GM23338 (cell line): Measurements from ENCODE around the gene SLC29A2. TPM values are rescaled to one million over a fixed set of nuclear protein-coding genes. Genes with fewer than 3 reads are reported as not detected.

Source experiments
- ATAC-seq: fragments of 200-7000 bp; cut with Tn5 transposase; 3 replicates; pipeline ENCODE4 v1.9.1; 2020
- DNase-seq: peaks from one replicate; pipeline ENCODE4 v3.0.0-alpha.2; 2015; ENCODE audit warnings: low spot score
- H2AFZ ChIP-seq: fragments of 200-600 bp; sonication (generic); 2 replicates; pipeline ENCODE4 v1.8.0; 2016; ENCODE audit warnings: antibody characterized with exemption, mild to moderate bottlenecking, moderate library complexity
- H3F3A ChIP-seq: fragments of 200-600 bp; sonication (generic); replicated peaks from 2 replicates; pipeline ENCODE4 v1.8.0; 2017; ENCODE audit warnings: antibody characterized with exemption, mixed run types, low read depth
- H3K27ac ChIP-seq: fragments of 200-600 bp; sonication (generic); 2 replicates; pipeline ENCODE4 v1.6.1; 2016; ENCODE audit warnings: low read depth
- H3K27me3 ChIP-seq: fragments of 200-600 bp; sonication (generic); 2 replicates; pipeline ENCODE4 v1.8.0; 2016; ENCODE audit warnings: mild to moderate bottlenecking, mixed run types, moderate library complexity; ENCODE audit not compliant: insufficient read depth
- H3K36me3 ChIP-seq: fragments of 200-600 bp; sonication (generic); 2 replicates; pipeline ENCODE4 v1.8.0; 2016; ENCODE audit warnings: mild to moderate bottlenecking; ENCODE audit not compliant: insufficient read depth
- H3K4me1 ChIP-seq: fragments of 200-600 bp; sonication (generic); 2 replicates; pipeline ENCODE4 v1.8.0; 2016; ENCODE audit warnings: mild to moderate bottlenecking, moderate library complexity; ENCODE audit not compliant: insufficient read depth
- H3K4me2 ChIP-seq: fragments of 200-600 bp; sonication (generic); 2 replicates; pipeline ENCODE4 v1.7.1; 2017; ENCODE audit warnings: mixed run types
- H3K4me3 ChIP-seq: fragments of 200-600 bp; sonication (generic); 2 replicates; pipeline ENCODE4 v1.6.1; 2016; ENCODE audit warnings: mixed run types
- H3K79me2 ChIP-seq: fragments of 200-600 bp; sonication (generic); replicated peaks from 2 replicates; pipeline ENCODE4 v1.8.0; 2017; ENCODE audit warnings: mild to moderate bottlenecking; ENCODE audit not compliant: insufficient read depth
- H3K9me2 ChIP-seq: fragments of 200-600 bp; sonication (generic); 2 replicates; pipeline ENCODE4 v1.8.0; 2017; ENCODE audit not compliant: insufficient read depth
- H4K20me1 ChIP-seq: fragments of 200-600 bp; sonication (generic); replicated peaks from 2 replicates; pipeline ENCODE4 v1.8.0; 2017; ENCODE audit warnings: mild to moderate bottlenecking; ENCODE audit not compliant: insufficient read depth
- H3K27ac Mint-ChIP-seq: 2 replicates; pipeline ENCODE4 v1.8.0; 2020; ENCODE audit warnings: inconsistent platforms, mild to moderate bottlenecking, moderate library complexity, mixed read lengths
- H3K27me3 Mint-ChIP-seq: 3 replicates; pipeline ENCODE4 v1.8.0; 2022; ENCODE audit warnings: low read depth, mild to moderate bottlenecking, moderate library complexity, mixed read lengths, inconsistent platforms; ENCODE audit not compliant: insufficient read depth, poor library complexity
- H3K36me3 Mint-ChIP-seq: 3 replicates; pipeline ENCODE4 v1.8.0; 2021; ENCODE audit warnings: low read depth, mild to moderate bottlenecking, inconsistent platforms, moderate library complexity, mixed read lengths
- H3K4me1 Mint-ChIP-seq: 3 replicates; pipeline ENCODE4 v1.8.0; 2020; ENCODE audit warnings: mild to moderate bottlenecking, inconsistent platforms, mixed read lengths
- H3K4me3 Mint-ChIP-seq: 3 replicates; pipeline ENCODE4 v1.8.0; 2021; ENCODE audit warnings: moderate library complexity, mild to moderate bottlenecking, inconsistent platforms, mixed read lengths
- H3K9me3 Mint-ChIP-seq: 3 replicates; pipeline ENCODE4 v1.8.0; 2020; ENCODE audit warnings: moderate library complexity, mild to moderate bottlenecking, inconsistent platforms, mixed read lengths
- CREB1 ChIP-seq: fragments of 250-450 bp; sonication (Bioruptor Pico); IDR thresholded peaks from 2 replicates; pipeline ENCODE4 v1.5.0; 2020; ENCODE audit warnings: low read depth, mild to moderate bottlenecking, moderate library complexity
- EZH2 ChIP-seq: fragments of 200-600 bp; sonication (generic); IDR thresholded peaks from one replicate; pipeline ENCODE4 v1.8.0; 2017; ENCODE audit warnings: antibody characterized with exemption, mild to moderate bottlenecking, low read depth; ENCODE audit not compliant: unreplicated experiment
- NANOG ChIP-seq: IDR thresholded peaks from 2 replicates; pipeline ENCODE4 v1.6.1; 2016; ENCODE audit warnings: antibody characterized with exemption, borderline replicate concordance
- POLR2AphosphoS5 ChIP-seq: IDR thresholded peaks from 2 replicates; pipeline ENCODE4 v1.6.1; 2016; ENCODE audit warnings: antibody characterized with exemption, low read depth
- STAT1 ChIP-seq: IDR thresholded peaks from one replicate; pipeline ENCODE4 v1.6.1; 2016; ENCODE audit warnings: antibody characterized with exemption; ENCODE audit not compliant: unreplicated experiment
- ZNF114 ChIP-seq: fragments of 250-450 bp; sonication (Bioruptor Pico); IDR thresholded peaks from 2 replicates; pipeline ENCODE4 v1.5.0; 2020; ENCODE audit warnings: mild to moderate bottlenecking, moderate library complexity
- ZNF331 ChIP-seq: fragments of 250-450 bp; sonication (Bioruptor Pico); IDR thresholded peaks from 2 replicates; pipeline ENCODE4 v1.5.0; 2020; ENCODE audit warnings: low read depth, mild to moderate bottlenecking, moderate library complexity
- polyA plus RNA-seq: library from polyadenylated mRNA; unstranded; fragments of >200 nt; fragmentation: Nextera tagmentation; extraction: Ambion mirVana; gene quantifications from 2 replicates; pipeline ENCODE4 v1.2.1, GENCODE V29; 2016
- total RNA-seq: library from RNA; depleted of rRNA; stranded (reverse); fragments of >200 nt; shearing (Covaris generic); gene quantifications from 2 replicates; pipeline ENCODE4 v1.2.3, GENCODE V29; 2014
- TF ChIP-seq, protein P1 (sequence below): IDR thresholded peaks from 2 replicates; pipeline ENCODE4 v1.6.1; 2016; ENCODE audit warnings: antibody characterized with exemption
- TF ChIP-seq, protein P2 (sequence below): IDR thresholded peaks from one replicate; pipeline ENCODE4 v1.6.1; 2018; ENCODE audit warnings: antibody characterized with exemption; ENCODE audit not compliant: unreplicated experiment
- TF ChIP-seq, protein P3 (sequence below): fragments of 250-450 bp; sonication (Bioruptor Pico); IDR thresholded peaks from 2 replicates; pipeline ENCODE4 v1.5.0; 2020; ENCODE audit warnings: mild to moderate bottlenecking, moderate library complexity

The SLC29A2 gene
- total and polyA plus RNA-seq, 2 experiments from 2014 or later = 26.0 to 31.1 TPM

DNA sequence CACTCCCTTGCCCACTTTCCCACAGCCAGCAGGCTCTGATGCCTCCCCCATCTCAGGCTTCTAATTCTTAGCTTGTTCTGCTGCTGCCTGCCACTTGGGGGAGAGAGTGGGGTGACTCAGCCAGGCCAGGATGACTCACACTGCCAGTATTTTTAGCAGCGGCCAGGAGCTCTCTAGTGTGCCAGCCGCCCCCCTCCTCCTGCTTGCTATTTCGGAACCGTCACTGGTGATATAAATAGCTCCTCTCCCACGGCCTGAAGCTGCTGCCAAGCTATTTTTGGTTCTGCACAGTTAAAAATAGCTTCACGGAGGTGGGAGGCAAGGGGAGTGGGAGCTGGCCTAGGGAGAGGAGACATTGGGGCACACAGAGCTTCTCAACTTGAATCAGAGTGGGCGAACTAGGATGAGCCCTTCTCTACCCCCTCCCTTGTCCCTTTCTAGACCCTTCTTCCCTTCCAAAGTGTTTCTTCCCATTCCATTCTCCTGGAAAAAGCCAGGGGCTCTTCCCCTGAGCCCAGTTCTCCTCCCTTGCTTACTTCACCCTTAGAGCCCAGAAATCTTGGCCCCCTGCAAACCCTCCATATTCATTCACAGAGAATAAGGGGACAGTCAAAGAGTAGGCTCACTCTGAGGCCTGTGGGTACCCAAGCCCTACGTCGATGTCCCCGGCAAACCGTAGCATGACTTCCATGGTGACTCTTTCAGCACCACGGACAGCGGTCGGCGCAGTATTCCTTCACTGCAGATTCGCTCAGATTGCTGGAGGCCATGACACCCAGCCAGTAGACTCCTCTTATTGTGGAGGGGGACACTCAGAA, 46.8 kb upstream of the SLC29A2 start (continued):
- TF ChIP-seq, protein P1, sequence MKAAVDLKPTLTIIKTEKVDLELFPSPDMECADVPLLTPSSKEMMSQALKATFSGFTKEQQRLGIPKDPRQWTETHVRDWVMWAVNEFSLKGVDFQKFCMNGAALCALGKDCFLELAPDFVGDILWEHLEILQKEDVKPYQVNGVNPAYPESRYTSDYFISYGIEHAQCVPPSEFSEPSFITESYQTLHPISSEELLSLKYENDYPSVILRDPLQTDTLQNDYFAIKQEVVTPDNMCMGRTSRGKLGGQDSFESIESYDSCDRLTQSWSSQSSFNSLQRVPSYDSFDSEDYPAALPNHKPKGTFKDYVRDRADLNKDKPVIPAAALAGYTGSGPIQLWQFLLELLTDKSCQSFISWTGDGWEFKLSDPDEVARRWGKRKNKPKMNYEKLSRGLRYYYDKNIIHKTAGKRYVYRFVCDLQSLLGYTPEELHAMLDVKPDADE = no peak
- no peak for TF ChIP-seq POLR2AphosphoS5
- TF ChIP-seq ZNF331 (CRISPR knock-in tag) = no peak
- no peak for TF ChIP-seq ZNF114
- TF ChIP-seq CREB1 (CRISPR knock-in tag) = peak; percentile 42; the same call in 1 of the 2 replicates
- TF ChIP-seq, protein P2, sequence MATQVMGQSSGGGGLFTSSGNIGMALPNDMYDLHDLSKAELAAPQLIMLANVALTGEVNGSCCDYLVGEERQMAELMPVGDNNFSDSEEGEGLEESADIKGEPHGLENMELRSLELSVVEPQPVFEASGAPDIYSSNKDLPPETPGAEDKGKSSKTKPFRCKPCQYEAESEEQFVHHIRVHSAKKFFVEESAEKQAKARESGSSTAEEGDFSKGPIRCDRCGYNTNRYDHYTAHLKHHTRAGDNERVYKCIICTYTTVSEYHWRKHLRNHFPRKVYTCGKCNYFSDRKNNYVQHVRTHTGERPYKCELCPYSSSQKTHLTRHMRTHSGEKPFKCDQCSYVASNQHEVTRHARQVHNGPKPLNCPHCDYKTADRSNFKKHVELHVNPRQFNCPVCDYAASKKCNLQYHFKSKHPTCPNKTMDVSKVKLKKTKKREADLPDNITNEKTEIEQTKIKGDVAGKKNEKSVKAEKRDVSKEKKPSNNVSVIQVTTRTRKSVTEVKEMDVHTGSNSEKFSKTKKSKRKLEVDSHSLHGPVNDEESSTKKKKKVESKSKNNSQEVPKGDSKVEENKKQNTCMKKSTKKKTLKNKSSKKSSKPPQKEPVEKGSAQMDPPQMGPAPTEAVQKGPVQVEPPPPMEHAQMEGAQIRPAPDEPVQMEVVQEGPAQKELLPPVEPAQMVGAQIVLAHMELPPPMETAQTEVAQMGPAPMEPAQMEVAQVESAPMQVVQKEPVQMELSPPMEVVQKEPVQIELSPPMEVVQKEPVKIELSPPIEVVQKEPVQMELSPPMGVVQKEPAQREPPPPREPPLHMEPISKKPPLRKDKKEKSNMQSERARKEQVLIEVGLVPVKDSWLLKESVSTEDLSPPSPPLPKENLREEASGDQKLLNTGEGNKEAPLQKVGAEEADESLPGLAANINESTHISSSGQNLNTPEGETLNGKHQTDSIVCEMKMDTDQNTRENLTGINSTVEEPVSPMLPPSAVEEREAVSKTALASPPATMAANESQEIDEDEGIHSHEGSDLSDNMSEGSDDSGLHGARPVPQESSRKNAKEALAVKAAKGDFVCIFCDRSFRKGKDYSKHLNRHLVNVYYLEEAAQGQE = peak; percentile 97
- no peak for TF ChIP-seq NANOG
- TF ChIP-seq STAT1 = no peak

DNA sequence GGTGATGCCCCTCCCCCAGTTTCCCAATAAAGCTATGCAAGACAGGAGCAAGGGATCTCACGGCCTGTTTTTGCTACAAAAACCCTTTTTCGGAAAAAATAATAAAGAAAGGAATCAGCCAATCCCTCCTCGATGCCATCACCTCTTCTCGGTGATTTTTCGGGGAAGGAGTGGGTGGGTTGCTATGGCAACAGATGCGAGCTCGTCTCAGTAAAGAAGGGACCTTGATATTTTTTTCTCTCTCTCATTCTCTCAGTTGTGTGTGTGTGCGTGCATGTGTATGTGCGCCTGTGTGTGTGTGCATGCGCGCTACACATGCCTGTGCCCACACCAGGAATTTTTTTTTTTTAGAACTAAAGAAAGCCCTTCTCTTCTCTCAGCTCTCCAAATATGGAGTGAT, 45.4 kb upstream of the SLC29A2 start:
- Histone ChIP-seq H2AFZ (no peak overlapping the region), H3K4me3 (no peak overlapping the region), H3K79me2 (no peaks in the 10 kb centered on the region), H4K20me1 (peaks cover 6% of the 10 kb centered on the region; the same call in 1 of the 2 replicates), H3F3A (peaks cover 31% of the 10 kb centered on the region), H3K27ac (peak overlapping the region; percentile 59; the same call in 1 of the 2 replicates), H3K4me2 (no peak overlapping the region), H3K36me3 (no peaks in the 10 kb centered on the region), H3K9me2 (no peaks in the 10 kb centered on the region), H3K4me1 (peaks cover 60% of the 10 kb centered on the region), H3K27me3 (peaks cover 28% of the 10 kb centered on the region)
- no peak overlapping the region for H3K4me3 Mint-ChIP-seq
- ATAC-seq (no peak), DNase-seq (peak; percentile 61)
- H3K36me3 Mint-ChIP-seq = peaks cover 2% of the 10 kb centered on the region; the same call in 1 of the 3 replicates
- peaks cover 66% of the 10 kb centered on the region for H3K4me1 Mint-ChIP-seq
- H3K27me3 Mint-ChIP-seq = peaks cover 41% of the 10 kb centered on the region
- no peak overlapping the region for H3K27ac Mint-ChIP-seq
- H3K9me3 Mint-ChIP-seq = no peaks in the 10 kb centered on the region; the same call in 1 of the 3 replicates
- TF ChIP-seq STAT1 = no peak
- TF ChIP-seq POLR2AphosphoS5 = no peak
- TF ChIP-seq, protein P1 = no peak
- TF ChIP-seq, protein P3, sequence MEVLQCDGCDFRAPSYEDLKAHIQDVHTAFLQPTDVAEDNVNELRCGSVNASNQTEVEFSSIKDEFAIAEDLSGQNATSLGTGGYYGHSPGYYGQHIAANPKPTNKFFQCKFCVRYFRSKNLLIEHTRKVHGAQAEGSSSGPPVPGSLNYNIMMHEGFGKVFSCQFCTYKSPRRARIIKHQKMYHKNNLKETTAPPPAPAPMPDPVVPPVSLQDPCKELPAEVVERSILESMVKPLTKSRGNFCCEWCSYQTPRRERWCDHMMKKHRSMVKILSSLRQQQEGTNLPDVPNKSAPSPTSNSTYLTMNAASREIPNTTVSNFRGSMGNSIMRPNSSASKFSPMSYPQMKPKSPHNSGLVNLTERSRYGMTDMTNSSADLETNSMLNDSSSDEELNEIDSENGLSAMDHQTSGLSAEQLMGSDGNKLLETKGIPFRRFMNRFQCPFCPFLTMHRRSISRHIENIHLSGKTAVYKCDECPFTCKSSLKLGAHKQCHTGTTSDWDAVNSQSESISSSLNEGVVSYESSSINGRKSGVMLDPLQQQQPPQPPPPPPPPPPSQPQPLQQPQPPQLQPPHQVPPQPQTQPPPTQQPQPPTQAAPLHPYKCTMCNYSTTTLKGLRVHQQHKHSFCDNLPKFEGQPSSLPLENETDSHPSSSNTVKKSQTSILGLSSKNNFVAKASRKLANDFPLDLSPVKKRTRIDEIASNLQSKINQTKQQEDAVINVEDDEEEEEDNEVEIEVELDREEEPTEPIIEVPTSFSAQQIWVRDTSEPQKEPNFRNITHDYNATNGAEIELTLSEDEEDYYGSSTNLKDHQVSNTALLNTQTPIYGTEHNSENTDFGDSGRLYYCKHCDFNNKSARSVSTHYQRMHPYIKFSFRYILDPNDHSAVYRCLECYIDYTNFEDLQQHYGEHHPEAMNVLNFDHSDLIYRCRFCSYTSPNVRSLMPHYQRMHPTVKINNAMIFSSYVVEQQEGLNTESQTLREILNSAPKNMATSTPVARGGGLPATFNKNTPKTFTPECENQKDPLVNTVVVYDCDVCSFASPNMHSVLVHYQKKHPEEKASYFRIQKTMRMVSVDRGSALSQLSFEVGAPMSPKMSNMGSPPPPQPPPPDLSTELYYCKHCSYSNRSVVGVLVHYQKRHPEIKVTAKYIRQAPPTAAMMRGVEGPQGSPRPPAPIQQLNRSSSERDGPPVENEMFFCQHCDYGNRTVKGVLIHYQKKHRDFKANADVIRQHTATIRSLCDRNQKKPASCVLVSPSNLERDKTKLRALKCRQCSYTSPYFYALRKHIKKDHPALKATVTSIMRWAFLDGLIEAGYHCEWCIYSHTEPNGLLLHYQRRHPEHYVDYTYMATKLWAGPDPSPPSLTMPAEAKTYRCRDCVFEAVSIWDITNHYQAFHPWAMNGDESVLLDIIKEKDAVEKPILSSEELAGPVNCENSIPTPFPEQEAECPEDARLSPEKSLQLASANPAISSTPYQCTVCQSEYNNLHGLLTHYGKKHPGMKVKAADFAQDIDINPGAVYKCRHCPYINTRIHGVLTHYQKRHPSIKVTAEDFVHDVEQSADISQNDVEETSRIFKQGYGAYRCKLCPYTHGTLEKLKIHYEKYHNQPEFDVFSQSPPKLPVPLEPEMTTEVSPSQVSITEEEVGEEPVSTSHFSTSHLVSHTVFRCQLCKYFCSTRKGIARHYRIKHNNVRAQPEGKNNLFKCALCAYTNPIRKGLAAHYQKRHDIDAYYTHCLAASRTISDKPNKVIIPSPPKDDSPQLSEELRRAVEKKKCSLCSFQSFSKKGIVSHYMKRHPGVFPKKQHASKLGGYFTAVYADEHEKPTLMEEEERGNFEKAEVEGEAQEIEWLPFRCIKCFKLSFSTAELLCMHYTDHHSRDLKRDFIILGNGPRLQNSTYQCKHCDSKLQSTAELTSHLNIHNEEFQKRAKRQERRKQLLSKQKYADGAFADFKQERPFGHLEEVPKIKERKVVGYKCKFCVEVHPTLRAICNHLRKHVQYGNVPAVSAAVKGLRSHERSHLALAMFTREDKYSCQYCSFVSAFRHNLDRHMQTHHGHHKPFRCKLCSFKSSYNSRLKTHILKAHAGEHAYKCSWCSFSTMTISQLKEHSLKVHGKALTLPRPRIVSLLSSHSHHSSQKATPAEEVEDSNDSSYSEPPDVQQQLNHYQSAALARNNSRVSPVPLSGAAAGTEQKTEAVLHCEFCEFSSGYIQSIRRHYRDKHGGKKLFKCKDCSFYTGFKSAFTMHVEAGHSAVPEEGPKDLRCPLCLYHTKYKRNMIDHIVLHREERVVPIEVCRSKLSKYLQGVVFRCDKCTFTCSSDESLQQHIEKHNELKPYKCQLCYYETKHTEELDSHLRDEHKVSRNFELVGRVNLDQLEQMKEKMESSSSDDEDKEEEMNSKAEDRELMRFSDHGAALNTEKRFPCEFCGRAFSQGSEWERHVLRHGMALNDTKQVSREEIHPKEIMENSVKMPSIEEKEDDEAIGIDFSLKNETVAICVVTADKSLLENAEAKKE (CRISPR knock-in tag) = no peak
- TF ChIP-seq EZH2 = no peak
